Measurements from ENCODE around the gene TRIL.

DNA sequence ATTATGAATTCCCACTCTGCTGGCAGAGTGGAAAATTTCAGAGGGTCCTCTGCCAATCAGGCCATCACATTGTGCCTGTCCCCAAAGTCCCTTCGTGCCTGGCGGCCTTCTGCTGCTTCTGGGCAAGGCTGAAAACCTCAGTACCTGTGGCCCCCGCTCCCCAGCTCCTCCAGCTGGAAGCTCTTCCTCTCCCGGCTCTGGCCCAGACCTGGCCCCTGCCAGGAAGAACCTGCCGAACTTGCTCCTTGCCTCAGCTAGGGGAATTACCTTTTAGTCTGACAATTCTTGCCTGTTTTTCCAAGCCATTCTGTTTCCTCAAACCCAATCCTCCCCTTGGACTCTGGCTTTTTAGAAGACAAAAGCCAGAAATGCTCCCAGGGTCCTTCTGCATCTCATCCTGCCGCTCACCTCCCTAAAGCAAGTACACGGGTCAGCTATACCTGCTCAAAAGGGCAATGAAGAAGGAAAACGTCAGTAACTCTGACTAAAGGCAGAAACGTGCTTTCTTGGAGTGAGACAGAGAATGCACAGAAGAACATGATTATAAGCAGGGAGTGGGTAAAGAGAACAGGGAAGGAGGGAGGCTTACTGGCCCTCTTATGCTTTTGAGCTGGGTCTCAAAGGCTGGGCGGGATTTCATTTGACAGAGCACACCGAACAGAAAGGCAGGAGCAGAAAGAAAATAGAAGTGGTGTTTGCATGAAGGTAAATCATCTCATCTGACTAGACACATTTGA is 28.1 kb upstream of the TRIL start:
- TF ChIP-seq NFE2 (IDR thresholded peaks at IDR 0.05; ENCODE audit: low read depth) = no peak
- TF ChIP-seq ARNT (IDR thresholded peaks at IDR 0.05) = no peak
- no peak for TF ChIP-seq ZNF217 (CRISPR knock-in tag; IDR thresholded peaks at IDR 0.05)
- no peak for TF ChIP-seq ZNF785 (CRISPR knock-in tag; IDR thresholded peaks at IDR 0.05)
- no peak for TF ChIP-seq SRSF3 (IDR thresholded peaks at IDR 0.05; ENCODE audit: insufficient read depth, low read length)
- TF ChIP-seq NEUROD1 (IDR thresholded peaks at IDR 0.05; ENCODE audit: borderline replicate concordance, low read depth, low read length, partially characterized antibody) = no peak

All from K562 (cell line).